ENCODE results near the gene PRLR. TPM values are rescaled to one million over a fixed set of nuclear protein-coding genes. Genes with fewer than 3 reads are reported as not detected.

Gene PRLR
- total and polyA plus RNA-seq, 2 of the 8 experiments (the other 6 are each of a cell fraction or from before 2014, with no cell fraction given), result 0.53 to 2.5 TPM

GRCh38 chr5:35066260-35066795, 164.0 kb downstream of the PRLR start:
- ChIA-PET POLR2A (ENCODE audit: partially characterized antibody) (no interaction called here), CTCF (ENCODE audit: partially characterized antibody) (interaction anchor here (0.7 kb wide), 1 partner anchor 1038 kb away, joined by 3 read pairs; no protein-coding TSS in a partner anchor)
- no peaks in the 10 kb centered on the region for H3K79me1 ChIP-seq (ENCODE audit: low read depth, low read length)
- peaks cover 2% of the 10 kb centered on the region; the same call in 1 of the 2 replicates for H3K23me2 ChIP-seq (ENCODE audit: low read depth, low read length)
- H3K4me2 ChIP-seq (ENCODE audit: insufficient read depth in 1 of 2, low read depth in 2 of 2, low read length in 2 of 2), result no peak overlapping the region
- H4K5ac ChIP-seq (ENCODE audit: insufficient read length, low read depth, low read length), result no peak overlapping the region
- no peak overlapping the region for H3K9ac ChIP-seq (replicated peaks in 1 of 4; ENCODE audit: extremely low read depth in 1 of 4, low read depth in 3 of 4, low read length in 3 of 4)
- no peak overlapping the region for H2BK12ac ChIP-seq (ENCODE audit: low read depth, low read length)
- H2BK20ac ChIP-seq (ENCODE audit: low read length), result no peak overlapping the region
- no peak for DNase-seq (ENCODE audit: low read depth in 1 of 2, low spot score in 2 of 2)
- H3K56ac ChIP-seq (replicated peaks; ENCODE audit: insufficient read length, low read depth, low read length), result no peak overlapping the region
- no peak overlapping the region for H3K18ac ChIP-seq (ENCODE audit: extremely low read depth, low read length)
- H3K27me3 ChIP-seq (replicated peaks in 1 of 4; ENCODE audit: control insufficient read depth in 3 of 4, extremely low read depth in 1 of 4, insufficient read depth in 3 of 4, low read length in 3 of 4), result peaks cover 0 to 1% (median 0%) of the 10 kb centered on the region in 4 experiments; a peak in 1 of 7 replicates
- 93 to 100% methylated on average over 1 to 3 of the region's 5 CpGs for WGBS, 2 experiments (ENCODE audit: extremely low coverage in 1 of 2, insufficient coverage in 1 of 2, insufficient read length in 1 of 2, insufficient replicate concordance in 2 of 2, low coverage in 1 of 2, low lambda C conversion rate in 2 of 2, missing lambda C conversion rate in 1 of 2)
- no peak overlapping the region for H2BK15ac ChIP-seq (ENCODE audit: low read length)
- H2AK5ac ChIP-seq (ENCODE audit: low read depth, low read length), result no peak overlapping the region
- no peaks in the 10 kb centered on the region for H3K79me2 ChIP-seq (ENCODE audit: control insufficient read depth in 1 of 2, insufficient read depth in 2 of 2, low read length in 2 of 2)
- H3K23ac ChIP-seq (ENCODE audit: insufficient read length), result no peak overlapping the region
- H3K14ac ChIP-seq (ENCODE audit: insufficient read length), result no peak overlapping the region
- H2AFZ ChIP-seq (ENCODE audit: low read length), result no peak overlapping the region
- no peaks in the 10 kb centered on the region for H3K4me1 ChIP-seq (replicated peaks in 1 of 4; ENCODE audit: control insufficient read depth in 3 of 4, insufficient read depth in 4 of 4, low read length in 3 of 4)
- H4K20me1 ChIP-seq (replicated peaks in 1 of 2; ENCODE audit: control insufficient read depth in 1 of 2, insufficient read depth in 2 of 2, low read length in 2 of 2), result no peaks in the 10 kb centered on the region
- H3K9me3 ChIP-seq (ENCODE audit: insufficient read depth in 2 of 2, low read depth in 1 of 2, low read length in 1 of 2), result no peaks in the 10 kb centered on the region
- FAIRE-seq, result no peak
- H3K27ac ChIP-seq (ENCODE audit: low read depth, low read length), result no peak overlapping the region
- H3K4ac ChIP-seq (replicated peaks; ENCODE audit: insufficient read length, low read depth, low read length), result no peak overlapping the region
- no peak overlapping the region for H2BK5ac ChIP-seq (ENCODE audit: low read depth, low read length)
- H3K4me3 ChIP-seq (ENCODE audit: extremely low read depth in 1 of 4, insufficient read depth in 2 of 4, low read depth in 3 of 4, low read length in 4 of 4), result no peak overlapping the region
- no peak overlapping the region for H4K91ac ChIP-seq (replicated peaks; ENCODE audit: insufficient read length, low read length)
- no peak overlapping the region for H4K8ac ChIP-seq (ENCODE audit: extremely low read depth, insufficient read depth, low read length)
- no peak overlapping the region for H2BK120ac ChIP-seq (replicated peaks; ENCODE audit: low read depth, low read length)
- H3K36me3 ChIP-seq (ENCODE audit: control insufficient read depth in 2 of 4, insufficient read depth in 4 of 4, low read length in 3 of 4), result no peaks in the 10 kb centered on the region
- TF ChIP-seq TEAD4 (IDR thresholded peaks at IDR 0.05; ENCODE audit: low read depth, low read length) (no peak), TAF1 (IDR thresholded peaks at IDR 0.05; ENCODE audit: low read depth, low read length) (no peak), JUND (IDR thresholded peaks at IDR 0.05; ENCODE audit: low read length) (no peak), SUZ12 (IDR thresholded peaks at IDR 0.05; ENCODE audit: low read length) (no peak), SP2 (IDR thresholded peaks at IDR 0.05; ENCODE audit: low read length) (no peak), TBP (IDR thresholded peaks at IDR 0.05; ENCODE audit: low read depth, low read length) (no peak), RNF2 (IDR thresholded peaks at IDR 0.05; ENCODE audit: borderline replicate concordance, low read depth, low read length, missing control alignments, poor library complexity, severe bottlenecking) (no peak), POU5F1 (IDR thresholded peaks at IDR 0.05; ENCODE audit: low read depth, low read length) (no peak), SAP30 (IDR thresholded peaks at IDR 0.05; ENCODE audit: insufficient read depth, insufficient replicate concordance, low read length) (no peak), RFX5 (IDR thresholded peaks at IDR 0.05; ENCODE audit: borderline replicate concordance, low read depth, low read length) (no peak), CHD2 (IDR thresholded peaks at IDR 0.05; ENCODE audit: low read length) (no peak), CTCF (IDR thresholded peaks at IDR 0.05; ENCODE audit: control extremely low read depth in 1 of 3, insufficient read depth in 1 of 3, low read depth in 1 of 3, low read length in 3 of 3) (no peak)
